AG10803 (cell line): ENCODE results near the gene SCNN1G.

ENCODE experiments used
- DNase-seq: peaks from one replicate; pipeline ENCODE4 v3.0.0; 2010; ENCODE audit warnings: low read depth
- H3K4me3 ChIP-seq: 2 replicates; pipeline ENCODE4 v1.5.1; 2011; ENCODE audit warnings: mild to moderate bottlenecking, low read length, control low read depth
- TF ChIP-seq, protein P1 (sequence below): conservative IDR thresholded peaks from 2 replicates; pipeline ENCODE4 v1.5.1; 2011; ENCODE audit warnings: mild to moderate bottlenecking, low read length, control low read depth, inconsistent platforms

Gene SCNN1G

DNA sequence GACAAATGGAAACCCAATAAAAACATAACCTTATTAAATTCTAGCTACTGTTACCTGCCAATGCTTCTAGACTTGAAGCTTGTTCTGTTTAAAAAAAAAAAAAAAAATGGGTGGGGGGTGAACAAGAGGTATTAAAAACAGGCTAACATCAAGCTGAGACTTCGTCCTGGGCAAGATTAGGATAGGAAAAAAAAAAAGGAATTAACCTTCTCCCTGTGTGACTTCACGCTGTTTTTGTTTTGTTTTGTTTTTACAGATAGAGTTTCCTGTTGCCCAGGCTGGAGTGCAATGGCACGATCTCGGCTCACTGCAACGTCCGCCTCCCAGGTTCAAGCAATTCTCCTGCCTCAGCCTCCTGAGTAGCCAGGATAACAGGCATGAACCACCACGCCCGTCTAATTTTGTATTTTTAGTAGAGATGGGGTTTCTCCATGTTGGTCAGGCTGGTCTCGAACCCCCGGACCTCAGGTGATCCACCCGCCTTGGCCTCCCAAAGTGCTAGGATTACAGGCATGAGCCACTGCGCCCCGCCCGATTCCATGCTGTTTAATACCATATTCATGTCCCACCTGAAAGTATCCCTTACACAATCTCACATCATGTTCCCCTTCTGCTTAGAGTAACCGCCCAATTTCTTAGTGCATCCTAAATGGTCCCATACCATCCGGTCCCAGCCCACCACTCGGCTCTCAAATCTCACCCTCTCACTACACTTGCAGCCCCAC, 35.5 kb upstream of the SCNN1G start:
- TF ChIP-seq, protein P1, sequence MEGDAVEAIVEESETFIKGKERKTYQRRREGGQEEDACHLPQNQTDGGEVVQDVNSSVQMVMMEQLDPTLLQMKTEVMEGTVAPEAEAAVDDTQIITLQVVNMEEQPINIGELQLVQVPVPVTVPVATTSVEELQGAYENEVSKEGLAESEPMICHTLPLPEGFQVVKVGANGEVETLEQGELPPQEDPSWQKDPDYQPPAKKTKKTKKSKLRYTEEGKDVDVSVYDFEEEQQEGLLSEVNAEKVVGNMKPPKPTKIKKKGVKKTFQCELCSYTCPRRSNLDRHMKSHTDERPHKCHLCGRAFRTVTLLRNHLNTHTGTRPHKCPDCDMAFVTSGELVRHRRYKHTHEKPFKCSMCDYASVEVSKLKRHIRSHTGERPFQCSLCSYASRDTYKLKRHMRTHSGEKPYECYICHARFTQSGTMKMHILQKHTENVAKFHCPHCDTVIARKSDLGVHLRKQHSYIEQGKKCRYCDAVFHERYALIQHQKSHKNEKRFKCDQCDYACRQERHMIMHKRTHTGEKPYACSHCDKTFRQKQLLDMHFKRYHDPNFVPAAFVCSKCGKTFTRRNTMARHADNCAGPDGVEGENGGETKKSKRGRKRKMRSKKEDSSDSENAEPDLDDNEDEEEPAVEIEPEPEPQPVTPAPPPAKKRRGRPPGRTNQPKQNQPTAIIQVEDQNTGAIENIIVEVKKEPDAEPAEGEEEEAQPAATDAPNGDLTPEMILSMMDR = no peak
- H3K4me3 ChIP-seq = no peak overlapping the region
- no peak for DNase-seq

DNA sequence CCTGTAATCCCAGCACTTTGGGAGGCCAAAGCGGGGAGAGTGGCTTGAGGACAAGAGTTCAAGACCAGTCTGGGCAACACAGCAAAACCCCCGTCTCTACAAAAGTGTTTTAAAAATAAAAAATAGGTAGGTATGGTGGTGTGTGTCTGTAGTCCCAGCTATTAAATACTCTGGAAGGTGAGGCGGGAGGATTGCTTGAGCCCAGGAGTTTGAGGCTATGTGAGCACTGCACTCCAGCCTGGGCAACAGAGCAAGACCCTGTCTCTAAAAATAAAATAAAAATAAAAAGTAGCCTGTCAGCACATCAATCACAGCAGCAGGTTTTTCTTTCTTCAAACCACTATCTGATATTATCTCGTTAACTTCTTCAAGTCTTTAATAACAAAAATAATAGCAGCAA, 34.9 kb upstream of the SCNN1G start:
- no peak for DNase-seq
- H3K4me3 ChIP-seq = peak overlapping the region; percentile 64
- TF ChIP-seq, protein P1 = no peak

DNA sequence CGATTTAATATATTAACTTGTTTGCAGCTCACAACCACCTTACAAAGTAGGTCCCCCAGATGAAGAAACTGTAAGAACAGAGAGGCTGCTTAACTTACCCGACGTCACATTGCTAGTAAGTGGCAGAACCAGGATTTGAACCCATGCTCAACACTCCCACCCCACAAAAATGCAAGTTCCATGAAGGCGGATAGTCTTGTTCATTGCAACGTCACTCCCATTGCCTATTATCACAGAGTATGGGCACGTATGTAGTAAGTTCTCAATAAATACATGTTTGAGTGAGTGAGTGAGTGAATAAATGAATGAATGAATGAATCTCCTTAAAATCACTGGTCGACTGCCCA, 34.4 kb upstream of the SCNN1G start:
- H3K4me3 ChIP-seq = peak overlapping the region; percentile 64
- TF ChIP-seq, protein P1 = no peak
- DNase-seq = no peak

DNA sequence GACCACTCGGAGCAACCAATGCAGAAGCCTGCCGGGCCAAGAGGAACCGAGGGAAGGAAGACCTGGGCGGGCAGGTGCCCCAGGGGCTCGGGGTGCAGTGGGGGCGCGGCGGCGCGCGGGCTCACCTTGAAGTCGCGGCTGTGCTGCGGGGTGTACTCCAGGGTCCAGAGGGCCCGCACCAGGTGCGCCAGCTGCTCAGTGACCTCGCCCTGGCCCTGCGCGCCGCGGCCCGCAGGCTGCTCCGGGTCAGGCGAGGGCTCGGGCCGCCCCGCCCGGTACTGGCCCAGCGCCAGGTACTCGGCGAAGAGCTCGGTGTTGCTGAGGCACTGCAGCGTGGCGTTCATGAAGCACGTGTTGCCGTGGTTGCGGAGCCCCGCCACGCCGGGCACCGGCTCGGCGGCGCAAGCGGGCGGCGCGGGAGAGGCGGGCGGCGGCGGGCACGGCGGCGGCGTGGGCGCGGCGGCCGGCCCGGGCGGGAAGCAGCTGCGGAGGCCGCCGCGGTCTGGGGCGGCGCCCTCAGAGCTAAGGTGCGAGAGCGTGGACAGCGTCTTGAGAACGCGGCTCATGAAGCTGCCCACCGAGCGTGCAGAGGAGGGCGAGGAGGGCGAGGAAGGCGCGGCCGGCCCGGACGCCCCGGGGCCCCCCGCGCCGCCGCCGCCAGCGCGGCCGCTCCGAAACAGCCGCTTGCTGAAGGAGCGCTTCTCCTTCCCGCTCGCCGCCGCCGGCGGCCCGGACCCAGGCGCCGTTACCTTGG, 33.9 kb upstream of the SCNN1G start:
- TF ChIP-seq, protein P1 = no peak
- peak; percentile 47 for DNase-seq
- H3K4me3 ChIP-seq = peak overlapping the region; percentile 64

DNA sequence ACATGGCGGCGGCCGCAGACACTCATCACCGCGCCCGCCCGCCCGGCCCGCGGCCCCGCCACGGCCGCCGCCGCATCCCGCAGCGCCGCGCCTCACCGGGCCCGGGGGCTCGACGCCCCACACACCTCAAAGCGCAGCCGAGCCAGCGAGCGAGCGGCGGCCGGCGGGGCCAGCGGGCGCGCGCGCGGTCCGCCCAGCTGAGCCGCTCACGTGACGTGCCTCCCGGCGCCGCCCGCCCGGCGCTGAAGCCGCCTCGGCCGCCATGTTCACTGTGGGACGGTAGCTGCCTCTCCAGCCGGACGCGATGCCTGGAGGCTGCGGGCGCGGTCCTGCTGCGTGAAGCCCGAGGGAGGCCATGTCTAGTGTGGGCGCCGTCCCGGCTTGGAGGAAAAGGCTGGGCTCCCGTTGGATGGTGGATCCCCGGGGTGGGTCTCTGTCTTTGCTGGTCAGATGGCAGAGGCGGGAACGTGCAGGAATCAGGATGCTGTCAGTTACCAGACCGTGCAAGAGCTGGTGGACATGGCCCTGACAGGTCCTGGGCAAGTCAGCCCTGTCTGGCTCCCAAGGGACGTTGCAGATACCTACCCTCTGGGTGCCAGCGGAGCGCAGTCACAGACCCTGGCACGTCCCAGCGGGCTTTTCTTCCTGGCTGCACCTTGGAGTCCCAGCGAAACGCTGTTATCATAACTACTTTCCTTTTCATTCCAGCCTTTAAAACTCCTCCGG, 33.1 kb upstream of the SCNN1G start, which contains the start of gene USP31:
USP31 (minus strand) TSS at position 186 of the 726 bp plus-strand sequence; CDS start at position 4, 182 bp downstream.
- peak within 1 kb of the TSS; percentile 82 for H3K4me3 ChIP-seq
- peak; percentile 93 for DNase-seq
- TF ChIP-seq, protein P1 = no peak

DNA sequence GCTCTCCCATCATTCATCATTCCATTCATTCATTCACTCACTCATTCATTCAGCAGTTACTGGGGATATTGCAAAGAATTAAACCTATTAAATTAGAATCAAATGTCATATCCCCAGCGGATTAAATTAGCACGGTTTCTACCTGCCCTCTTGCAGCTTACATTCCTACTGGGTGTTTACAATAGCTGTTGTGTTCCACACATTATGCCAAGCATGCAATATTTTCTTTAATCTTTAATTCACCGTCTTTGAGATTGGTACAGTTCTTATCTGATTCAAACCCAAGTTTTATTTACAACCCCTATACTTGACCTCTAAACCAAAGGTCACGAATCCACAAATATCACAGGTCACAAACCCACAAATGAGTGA, 32.6 kb upstream of the SCNN1G start:
- DNase-seq = no peak
- peak overlapping the region; percentile 82 for H3K4me3 ChIP-seq
- TF ChIP-seq, protein P1 = no peak
